GM23338 (cell line): Measurements from ENCODE around the gene C11orf65. TPM values are rescaled to one million over a fixed set of nuclear protein-coding genes. Genes with fewer than 3 reads are reported as not detected.

ENCODE experiments used
- ATAC-seq: fragments of 200-7000 bp; cut with Tn5 transposase; 3 replicates; pipeline ENCODE4 v1.9.1; 2020
- DNase-seq: peaks from one replicate; pipeline ENCODE4 v3.0.0-alpha.2; 2015; ENCODE audit warnings: low spot score
- H2AFZ ChIP-seq: fragments of 200-600 bp; sonication (generic); 2 replicates; pipeline ENCODE4 v1.8.0; 2016; ENCODE audit warnings: antibody characterized with exemption, mild to moderate bottlenecking, moderate library complexity
- H3F3A ChIP-seq: fragments of 200-600 bp; sonication (generic); replicated peaks from 2 replicates; pipeline ENCODE4 v1.8.0; 2017; ENCODE audit warnings: antibody characterized with exemption, mixed run types, low read depth
- H3K27ac ChIP-seq: fragments of 200-600 bp; sonication (generic); 2 replicates; pipeline ENCODE4 v1.6.1; 2016; ENCODE audit warnings: low read depth
- H3K27me3 ChIP-seq: fragments of 200-600 bp; sonication (generic); 2 replicates; pipeline ENCODE4 v1.8.0; 2016; ENCODE audit warnings: mild to moderate bottlenecking, mixed run types, moderate library complexity; ENCODE audit not compliant: insufficient read depth
- H3K36me3 ChIP-seq: fragments of 200-600 bp; sonication (generic); 2 replicates; pipeline ENCODE4 v1.8.0; 2016; ENCODE audit warnings: mild to moderate bottlenecking; ENCODE audit not compliant: insufficient read depth
- H3K4me1 ChIP-seq: fragments of 200-600 bp; sonication (generic); 2 replicates; pipeline ENCODE4 v1.8.0; 2016; ENCODE audit warnings: mild to moderate bottlenecking, moderate library complexity; ENCODE audit not compliant: insufficient read depth
- H3K4me2 ChIP-seq: fragments of 200-600 bp; sonication (generic); 2 replicates; pipeline ENCODE4 v1.7.1; 2017; ENCODE audit warnings: mixed run types
- H3K4me3 ChIP-seq: fragments of 200-600 bp; sonication (generic); 2 replicates; pipeline ENCODE4 v1.6.1; 2016; ENCODE audit warnings: mixed run types
- H3K79me2 ChIP-seq: fragments of 200-600 bp; sonication (generic); replicated peaks from 2 replicates; pipeline ENCODE4 v1.8.0; 2017; ENCODE audit warnings: mild to moderate bottlenecking; ENCODE audit not compliant: insufficient read depth
- H3K9me2 ChIP-seq: fragments of 200-600 bp; sonication (generic); 2 replicates; pipeline ENCODE4 v1.8.0; 2017; ENCODE audit not compliant: insufficient read depth
- H4K20me1 ChIP-seq: fragments of 200-600 bp; sonication (generic); replicated peaks from 2 replicates; pipeline ENCODE4 v1.8.0; 2017; ENCODE audit warnings: mild to moderate bottlenecking; ENCODE audit not compliant: insufficient read depth
- H3K27ac Mint-ChIP-seq: 2 replicates; pipeline ENCODE4 v1.8.0; 2020; ENCODE audit warnings: inconsistent platforms, mild to moderate bottlenecking, moderate library complexity, mixed read lengths
- H3K27me3 Mint-ChIP-seq: 3 replicates; pipeline ENCODE4 v1.8.0; 2022; ENCODE audit warnings: low read depth, mild to moderate bottlenecking, moderate library complexity, mixed read lengths, inconsistent platforms; ENCODE audit not compliant: insufficient read depth, poor library complexity
- H3K36me3 Mint-ChIP-seq: 3 replicates; pipeline ENCODE4 v1.8.0; 2021; ENCODE audit warnings: low read depth, mild to moderate bottlenecking, inconsistent platforms, moderate library complexity, mixed read lengths
- H3K4me1 Mint-ChIP-seq: 3 replicates; pipeline ENCODE4 v1.8.0; 2020; ENCODE audit warnings: mild to moderate bottlenecking, inconsistent platforms, mixed read lengths
- H3K4me3 Mint-ChIP-seq: 3 replicates; pipeline ENCODE4 v1.8.0; 2021; ENCODE audit warnings: moderate library complexity, mild to moderate bottlenecking, inconsistent platforms, mixed read lengths
- H3K9me3 Mint-ChIP-seq: 3 replicates; pipeline ENCODE4 v1.8.0; 2020; ENCODE audit warnings: moderate library complexity, mild to moderate bottlenecking, inconsistent platforms, mixed read lengths
- EZH2 ChIP-seq: fragments of 200-600 bp; sonication (generic); IDR thresholded peaks from one replicate; pipeline ENCODE4 v1.8.0; 2017; ENCODE audit warnings: antibody characterized with exemption, mild to moderate bottlenecking, low read depth; ENCODE audit not compliant: unreplicated experiment
- ZNF462 ChIP-seq: fragments of 250-450 bp; sonication (Bioruptor Pico); IDR thresholded peaks from 2 replicates; pipeline ENCODE4 v1.5.0; 2020; ENCODE audit warnings: mild to moderate bottlenecking, moderate library complexity
- polyA plus RNA-seq: library from polyadenylated mRNA; unstranded; fragments of >200 nt; fragmentation: Nextera tagmentation; extraction: Ambion mirVana; gene quantifications from 2 replicates; pipeline ENCODE4 v1.2.1, GENCODE V29; 2016
- total RNA-seq: library from RNA; depleted of rRNA; stranded (reverse); fragments of >200 nt; shearing (Covaris generic); gene quantifications from 2 replicates; pipeline ENCODE4 v1.2.3, GENCODE V29; 2014
- TF ChIP-seq, protein P1 (sequence below): IDR thresholded peaks from 2 replicates; pipeline ENCODE4 v1.6.1; 2016; ENCODE audit warnings: antibody characterized with exemption

The C11orf65 gene
- total and polyA plus RNA-seq, 2 experiments from 2014 or later, result 0.21 to 1.7 TPM

DNA sequence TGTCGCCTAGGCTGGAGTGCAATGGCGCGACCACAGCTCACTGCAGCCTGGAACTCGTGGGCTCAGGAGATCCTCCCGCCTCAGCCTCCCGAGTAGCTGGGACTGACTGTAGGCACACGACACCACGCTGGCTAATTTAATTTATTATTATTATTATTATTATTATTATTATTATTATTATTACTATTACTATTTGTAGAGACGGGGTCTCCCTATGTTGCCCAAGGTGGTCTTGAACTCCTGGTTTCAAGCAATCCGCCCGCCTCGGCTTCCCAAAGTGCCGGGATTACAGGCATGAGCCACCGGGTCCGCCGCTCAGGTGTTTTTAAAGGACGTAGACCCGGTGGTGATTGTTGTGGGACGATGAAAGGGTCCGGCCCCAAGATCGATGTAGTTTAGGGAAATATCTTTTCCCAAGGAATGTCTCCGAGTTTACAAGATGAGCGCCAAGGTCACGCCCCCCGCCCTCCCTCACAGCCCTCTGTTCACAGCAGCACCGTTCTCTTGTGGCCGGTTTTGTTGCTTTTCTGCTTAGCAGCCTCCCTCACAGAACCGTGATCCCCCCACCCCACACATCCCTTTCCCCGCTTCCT is 31.6 kb upstream of the C11orf65 start:
- Histone ChIP-seq H4K20me1 (no peaks in the 10 kb centered on the region), H2AFZ (peak overlapping the region; percentile 92), H3K4me2 (peak overlapping the region; percentile 77), H3K36me3 (no peaks in the 10 kb centered on the region), H3K4me1 (peaks cover 9% of the 10 kb centered on the region), H3K27me3 (peaks cover 4% of the 10 kb centered on the region; the same call in 1 of the 2 replicates), H3K4me3 (peak overlapping the region; percentile 72), H3K79me2 (no peaks in the 10 kb centered on the region), H3K27ac (no peak overlapping the region), H3K9me2 (no peaks in the 10 kb centered on the region), H3F3A (0 out of 2 replicates have a peak, but pooled peaks cover 4% of the 10 kb centered on the region)
- no peak for ATAC-seq
- Mint-ChIP-seq H3K36me3 (no peaks in the 10 kb centered on the region), H3K27me3 (peaks cover 15% of the 10 kb centered on the region), H3K4me3 (peak overlapping the region; percentile 81), H3K9me3 (no peaks in the 10 kb centered on the region), H3K27ac (peak overlapping the region; percentile 25; the same call in 1 of the 2 replicates), H3K4me1 (peaks cover 9% of the 10 kb centered on the region; the same call in 2 of the 3 replicates)
- peak; percentile 51 for DNase-seq
- TF ChIP-seq, protein P1, sequence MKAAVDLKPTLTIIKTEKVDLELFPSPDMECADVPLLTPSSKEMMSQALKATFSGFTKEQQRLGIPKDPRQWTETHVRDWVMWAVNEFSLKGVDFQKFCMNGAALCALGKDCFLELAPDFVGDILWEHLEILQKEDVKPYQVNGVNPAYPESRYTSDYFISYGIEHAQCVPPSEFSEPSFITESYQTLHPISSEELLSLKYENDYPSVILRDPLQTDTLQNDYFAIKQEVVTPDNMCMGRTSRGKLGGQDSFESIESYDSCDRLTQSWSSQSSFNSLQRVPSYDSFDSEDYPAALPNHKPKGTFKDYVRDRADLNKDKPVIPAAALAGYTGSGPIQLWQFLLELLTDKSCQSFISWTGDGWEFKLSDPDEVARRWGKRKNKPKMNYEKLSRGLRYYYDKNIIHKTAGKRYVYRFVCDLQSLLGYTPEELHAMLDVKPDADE, result no peak
- no peak for TF ChIP-seq ZNF462
- TF ChIP-seq EZH2, result no peak
